K562 (cell line): ENCODE results near the gene STK4. TPM values are rescaled to one million over a fixed set of nuclear protein-coding genes. Genes with fewer than 3 reads are reported as not detected.

ENCODE experiments used
- CHAMP1 ChIP-seq: fragments of 450-650 bp; IDR thresholded peaks from 2 replicates; pipeline ENCODE4 v1.6.1; 2016; ENCODE audit warnings: mild to moderate bottlenecking
- GTF2A2 ChIP-seq: IDR thresholded peaks from 2 replicates; pipeline ENCODE4 v1.6.1; 2016; ENCODE audit warnings: mild to moderate bottlenecking, missing genetic modification characterization, missing compliant biosample characterization
- GTF2E2 ChIP-seq: fragments of 200-800 bp; sonication (Bioruptor generic); IDR thresholded peaks from 2 replicates; pipeline ENCODE4 v1.6.1; 2016; ENCODE audit warnings: missing genetic modification characterization, missing compliant biosample characterization
- ID3 ChIP-seq, 2 experiments: fragments of 250-450 bp in 1 of 2; fragments of 450-650 bp in 1 of 2; sonication (Bioruptor Pico) in 1 of 2; IDR thresholded peaks; 2 replicates each; pipeline versions ENCODE4 v1.6.1 to v1.8.0; 2016 to 2021; ENCODE audit warnings: mild to moderate bottlenecking in 2 of 2, moderate library complexity in 2 of 2, missing compliant biosample characterization in 1 of 2, missing genetic modification characterization in 1 of 2
- JUND ChIP-seq, 2 experiments: IDR thresholded peaks; 2 replicates in 1 of 2; 3 replicates in 1 of 2; pipeline ENCODE4 v1.6.1; 2011; ENCODE audit warnings: borderline replicate concordance in 2 of 2, low read depth in 2 of 2, low read length in 2 of 2, improper control_type of control experiment in 1 of 2, missing biosample characterization in 1 of 2, missing genetic modification characterization in 1 of 2, missing genetic modification reagents in 1 of 2
- MAFK ChIP-seq: IDR thresholded peaks from 2 replicates; pipeline ENCODE4 v1.6.1; 2011; ENCODE audit warnings: low read length, improper control_type of control experiment
- RHOXF2B ChIP-seq: fragments of 250-450 bp; sonication (Bioruptor Pico); conservative IDR thresholded peaks from 2 replicates; pipeline ENCODE4 v1.5.1; 2021
- TEAD2 ChIP-seq: fragments of 450-650 bp; IDR thresholded peaks from 2 replicates; pipeline ENCODE4 v1.6.1; 2016; ENCODE audit warnings: missing genetic modification characterization, control low read depth, missing compliant biosample characterization
- polyA plus RNA-seq, 8 experiments: library from polyadenylated mRNA; depleted of rRNA in 4 of 8; stranded (reverse) in 5 of 8; unstranded in 3 of 8; fragments of >200 nt; fragmentation: Nextera tagmentation in 2 of 8; fragmentation: Illumina TruSeq in 1 of 8; extraction: Ambion mirVana in 2 of 8; extraction: Trizol in 1 of 8; gene quantifications; 2 replicates each; pipeline versions ENCODE4 v1.2.1 to v1.2.3, GENCODE V29; 2011 to 2014; ENCODE audit warnings: inconsistent platforms in 1 of 8, missing spikeins in 1 of 8
- total RNA-seq, 7 experiments: library from RNA; depleted of rRNA in 6 of 7; stranded (reverse); fragments of >200 nt in 6 of 7; fragmentation: Illumina TruSeq in 2 of 7; extraction: Trizol in 2 of 7; gene quantifications; 2 replicates each; pipeline versions ENCODE4 v1.2.1 to v1.2.3, GENCODE V29; 2011 to 2021; ENCODE audit warnings: low replicate concordance in 1 of 7
- TF ChIP-seq, protein P1 (sequence below): fragments of 450-650 bp; IDR thresholded peaks from 2 replicates; pipeline ENCODE4 v1.6.1; 2016; ENCODE audit warnings: low read depth
- TF ChIP-seq, protein P2 (sequence below), 2 experiments: fragments of 450-650 bp in 1 of 2; sonication (generic) in 1 of 2; formaldehyde crosslinking; conservative IDR thresholded peaks; 2 replicates each; pipeline versions ENCODE4 v1.4.0 to v1.8.1; 2020 to 2022; ENCODE audit warnings: mild to moderate bottlenecking in 1 of 2, missing genetic modification reagents in 1 of 2
- TF ChIP-seq, protein P3 (sequence below): sonication (generic); IDR thresholded peaks from 2 replicates; pipeline ENCODE4 v1.6.1; 2016

The STK4 gene
- total and polyA plus RNA-seq, 9 of the 15 experiments (the other 6 are each of a cell fraction or from before 2014, with no cell fraction given): 11.9 to 30.6 (median 22.2) TPM

DNA sequence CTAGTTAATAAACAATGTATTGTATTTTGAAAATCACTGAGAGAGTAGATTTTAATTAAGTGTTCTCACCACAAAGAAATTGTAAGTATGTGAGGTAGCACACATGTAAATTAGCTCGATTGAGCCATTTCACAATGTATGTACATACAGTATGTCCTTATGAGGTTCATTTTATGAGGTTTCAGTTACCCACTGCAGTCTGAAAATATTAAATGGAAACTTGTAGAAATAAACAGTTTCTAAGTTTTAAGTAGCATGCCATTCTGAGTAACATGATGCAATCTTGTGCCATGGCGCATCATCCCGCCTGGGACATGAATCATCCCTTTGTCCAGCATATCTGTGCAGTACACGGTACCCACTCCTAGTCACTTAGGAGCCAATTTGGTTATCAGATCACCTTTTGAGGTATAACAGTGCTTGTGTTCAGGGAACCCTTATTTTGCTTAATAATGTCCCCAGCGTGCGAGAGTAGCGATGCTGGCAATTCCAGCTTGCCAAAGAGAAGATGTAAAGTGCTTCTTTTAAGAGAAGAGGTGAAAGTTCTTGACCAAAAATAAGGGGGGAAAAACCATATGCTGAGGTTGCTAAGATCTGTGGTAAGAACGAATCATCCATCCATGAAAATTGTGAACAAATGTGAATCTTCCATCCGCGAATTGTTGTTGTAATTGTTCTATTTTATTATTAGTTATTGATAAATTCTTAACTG, 69.9 kb downstream of the STK4 start (continued):
- TF ChIP-seq, protein P1, sequence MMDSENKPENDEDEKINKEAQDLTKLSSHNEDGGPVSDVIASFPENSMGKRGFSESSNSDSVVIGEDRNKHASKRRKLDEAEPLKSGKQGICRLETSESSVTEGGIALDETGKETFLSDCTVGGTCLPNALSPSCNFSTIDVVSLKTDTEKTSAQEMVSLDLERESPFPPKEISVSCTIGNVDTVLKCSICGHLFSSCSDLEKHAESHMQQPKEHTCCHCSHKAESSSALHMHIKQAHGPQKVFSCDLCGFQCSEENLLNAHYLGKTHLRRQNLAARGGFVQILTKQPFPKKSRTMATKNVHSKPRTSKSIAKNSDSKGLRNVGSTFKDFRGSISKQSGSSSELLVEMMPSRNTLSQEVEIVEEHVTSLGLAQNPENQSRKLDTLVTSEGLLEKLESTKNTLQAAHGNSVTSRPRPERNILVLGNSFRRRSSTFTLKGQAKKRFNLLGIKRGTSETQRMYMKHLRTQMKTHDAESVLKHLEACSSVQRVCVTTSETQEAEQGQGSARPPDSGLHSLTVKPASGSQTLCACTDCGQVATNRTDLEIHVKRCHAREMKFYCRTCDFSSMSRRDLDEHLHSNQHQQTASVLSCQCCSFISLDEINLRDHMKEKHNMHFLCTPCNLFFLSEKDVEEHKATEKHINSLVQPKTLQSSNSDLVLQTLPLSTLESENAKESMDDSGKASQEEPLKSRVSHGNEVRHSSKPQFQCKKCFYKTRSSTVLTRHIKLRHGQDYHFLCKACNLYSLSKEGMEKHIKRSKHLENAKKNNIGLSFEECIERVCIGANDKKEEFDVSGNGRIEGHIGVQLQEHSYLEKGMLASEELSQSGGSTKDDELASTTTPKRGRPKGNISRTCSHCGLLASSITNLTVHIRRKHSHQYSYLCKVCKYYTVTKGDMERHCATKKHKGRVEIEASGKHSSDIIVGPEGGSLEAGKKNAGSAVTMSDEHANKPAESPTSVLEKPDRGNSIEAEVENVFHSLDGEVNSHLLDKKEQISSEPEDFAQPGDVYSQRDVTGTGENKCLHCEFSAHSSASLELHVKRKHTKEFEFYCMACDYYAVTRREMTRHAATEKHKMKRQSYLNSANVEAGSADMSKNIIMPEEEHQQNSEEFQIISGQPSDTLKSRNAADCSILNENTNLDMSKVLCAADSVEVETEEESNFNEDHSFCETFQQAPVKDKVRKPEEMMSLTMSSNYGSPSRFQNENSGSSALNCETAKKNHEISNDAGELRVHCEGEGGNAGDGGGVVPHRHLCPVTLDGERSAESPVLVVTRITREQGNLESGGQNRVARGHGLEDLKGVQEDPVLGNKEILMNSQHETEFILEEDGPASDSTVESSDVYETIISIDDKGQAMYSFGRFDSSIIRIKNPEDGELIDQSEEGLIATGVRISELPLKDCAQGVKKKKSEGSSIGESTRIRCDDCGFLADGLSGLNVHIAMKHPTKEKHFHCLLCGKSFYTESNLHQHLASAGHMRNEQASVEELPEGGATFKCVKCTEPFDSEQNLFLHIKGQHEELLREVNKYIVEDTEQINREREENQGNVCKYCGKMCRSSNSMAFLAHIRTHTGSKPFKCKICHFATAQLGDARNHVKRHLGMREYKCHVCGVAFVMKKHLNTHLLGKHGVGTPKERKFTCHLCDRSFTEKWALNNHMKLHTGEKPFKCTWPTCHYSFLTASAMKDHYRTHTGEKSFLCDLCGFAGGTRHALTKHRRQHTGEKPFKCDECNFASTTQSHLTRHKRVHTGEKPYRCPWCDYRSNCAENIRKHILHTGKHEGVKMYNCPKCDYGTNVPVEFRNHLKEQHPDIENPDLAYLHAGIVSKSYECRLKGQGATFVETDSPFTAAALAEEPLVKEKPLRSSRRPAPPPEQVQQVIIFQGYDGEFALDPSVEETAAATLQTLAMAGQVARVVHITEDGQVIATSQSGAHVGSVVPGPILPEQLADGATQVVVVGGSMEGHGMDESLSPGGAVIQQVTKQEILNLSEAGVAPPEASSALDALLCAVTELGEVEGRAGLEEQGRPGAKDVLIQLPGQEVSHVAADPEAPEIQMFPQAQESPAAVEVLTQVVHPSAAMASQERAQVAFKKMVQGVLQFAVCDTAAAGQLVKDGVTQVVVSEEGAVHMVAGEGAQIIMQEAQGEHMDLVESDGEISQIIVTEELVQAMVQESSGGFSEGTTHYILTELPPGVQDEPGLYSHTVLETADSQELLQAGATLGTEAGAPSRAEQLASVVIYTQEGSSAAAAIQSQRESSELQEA: no peak
- TF ChIP-seq ID3 (CRISPR knock-in tag; IDR thresholded peaks at IDR 0.05): no peak
- no peak for TF ChIP-seq ID3 (tag; IDR thresholded peaks at IDR 0.05)
- TF ChIP-seq GTF2A2 (tag): no peak
- TF ChIP-seq, protein P2, sequence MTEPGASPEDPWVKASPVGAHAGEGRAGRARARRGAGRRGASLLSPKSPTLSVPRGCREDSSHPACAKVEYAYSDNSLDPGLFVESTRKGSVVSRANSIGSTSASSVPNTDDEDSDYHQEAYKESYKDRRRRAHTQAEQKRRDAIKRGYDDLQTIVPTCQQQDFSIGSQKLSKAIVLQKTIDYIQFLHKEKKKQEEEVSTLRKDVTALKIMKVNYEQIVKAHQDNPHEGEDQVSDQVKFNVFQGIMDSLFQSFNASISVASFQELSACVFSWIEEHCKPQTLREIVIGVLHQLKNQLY (CRISPR knock-in tag; conservative IDR thresholded peaks at IDR 0.05): no peak
- no peak for TF ChIP-seq MAFK
- peak; percentile 96 for TF ChIP-seq JUND (IDR thresholded peaks at IDR 0.05; ENCODE audit: borderline replicate concordance, low read depth, low read length)
- TF ChIP-seq JUND (tag; IDR thresholded peaks at IDR 0.05; ENCODE audit: borderline replicate concordance, low read depth, low read length): peak; percentile 88; the same call in 2 of the 3 replicates
- TF ChIP-seq TEAD2: no peak
- TF ChIP-seq CHAMP1: 0 out of 2 replicates have a peak, but pooled peaks have one; percentile 49
- TF ChIP-seq, protein P3, sequence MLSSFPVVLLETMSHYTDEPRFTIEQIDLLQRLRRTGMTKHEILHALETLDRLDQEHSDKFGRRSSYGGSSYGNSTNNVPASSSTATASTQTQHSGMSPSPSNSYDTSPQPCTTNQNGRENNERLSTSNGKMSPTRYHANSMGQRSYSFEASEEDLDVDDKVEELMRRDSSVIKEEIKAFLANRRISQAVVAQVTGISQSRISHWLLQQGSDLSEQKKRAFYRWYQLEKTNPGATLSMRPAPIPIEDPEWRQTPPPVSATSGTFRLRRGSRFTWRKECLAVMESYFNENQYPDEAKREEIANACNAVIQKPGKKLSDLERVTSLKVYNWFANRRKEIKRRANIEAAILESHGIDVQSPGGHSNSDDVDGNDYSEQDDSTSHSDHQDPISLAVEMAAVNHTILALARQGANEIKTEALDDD: peak; percentile 21; the same call in 1 of the 2 replicates
- TF ChIP-seq RHOXF2B: no peak
- TF ChIP-seq GTF2E2 (tag): 0 out of 2 replicates have a peak, but pooled peaks have one; percentile 40
